ENCODE data around the gene GRIK2. TPM values are rescaled to one million over a fixed set of nuclear protein-coding genes. Genes with fewer than 3 reads are reported as not detected.

GRIK2 gene
- total RNA-seq, 3 donors from 2014 or later = 1.1 to 3.7 TPM; not detected in 1

DNA sequence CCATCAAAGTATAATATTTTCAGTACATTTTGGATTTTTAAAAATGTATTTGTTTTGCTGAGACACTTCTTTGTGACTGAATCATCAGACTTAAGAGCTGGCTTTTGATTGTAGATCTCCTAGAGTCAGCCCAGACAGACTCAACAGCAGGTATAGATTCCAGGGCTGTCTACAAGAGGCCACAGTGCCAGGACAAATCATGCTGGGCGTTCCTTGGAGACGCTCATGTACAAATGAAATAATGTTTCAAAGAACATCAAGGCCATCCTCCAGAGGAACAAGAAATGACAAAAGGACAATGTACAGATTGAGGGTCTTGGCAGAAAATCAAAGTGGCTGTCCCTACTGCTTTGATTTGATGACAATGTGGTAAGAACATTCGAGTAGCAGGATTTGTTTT is 369.3 kb downstream of the GRIK2 start:
- no peak overlapping the region for H3K4me3 ChIP-seq
- H3K36me3 ChIP-seq = no peaks in the 10 kb centered on the region
- no peaks in the 10 kb centered on the region for H3K9me3 ChIP-seq
- DNase-seq (ENCODE audit: low spot score in 2 of 2) = no peak
- H3K4me1 ChIP-seq = no peaks in the 10 kb centered on the region
- intact Hi-C loops (cut with DNase I; ENCODE audit: low total_unique reads) = no loop called here
- TF ChIP-seq POLR2AphosphoS5 (IDR thresholded peaks at IDR 0.05) (no peak), POLR2A (IDR thresholded peaks at IDR 0.05) (no peak)
- TF ChIP-seq, protein P1, sequence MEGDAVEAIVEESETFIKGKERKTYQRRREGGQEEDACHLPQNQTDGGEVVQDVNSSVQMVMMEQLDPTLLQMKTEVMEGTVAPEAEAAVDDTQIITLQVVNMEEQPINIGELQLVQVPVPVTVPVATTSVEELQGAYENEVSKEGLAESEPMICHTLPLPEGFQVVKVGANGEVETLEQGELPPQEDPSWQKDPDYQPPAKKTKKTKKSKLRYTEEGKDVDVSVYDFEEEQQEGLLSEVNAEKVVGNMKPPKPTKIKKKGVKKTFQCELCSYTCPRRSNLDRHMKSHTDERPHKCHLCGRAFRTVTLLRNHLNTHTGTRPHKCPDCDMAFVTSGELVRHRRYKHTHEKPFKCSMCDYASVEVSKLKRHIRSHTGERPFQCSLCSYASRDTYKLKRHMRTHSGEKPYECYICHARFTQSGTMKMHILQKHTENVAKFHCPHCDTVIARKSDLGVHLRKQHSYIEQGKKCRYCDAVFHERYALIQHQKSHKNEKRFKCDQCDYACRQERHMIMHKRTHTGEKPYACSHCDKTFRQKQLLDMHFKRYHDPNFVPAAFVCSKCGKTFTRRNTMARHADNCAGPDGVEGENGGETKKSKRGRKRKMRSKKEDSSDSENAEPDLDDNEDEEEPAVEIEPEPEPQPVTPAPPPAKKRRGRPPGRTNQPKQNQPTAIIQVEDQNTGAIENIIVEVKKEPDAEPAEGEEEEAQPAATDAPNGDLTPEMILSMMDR (IDR thresholded peaks at IDR 0.05) = no peak
- no peaks in the 10 kb centered on the region for H3K27me3 ChIP-seq
- no peak overlapping the region for H3K27ac ChIP-seq

DNA sequence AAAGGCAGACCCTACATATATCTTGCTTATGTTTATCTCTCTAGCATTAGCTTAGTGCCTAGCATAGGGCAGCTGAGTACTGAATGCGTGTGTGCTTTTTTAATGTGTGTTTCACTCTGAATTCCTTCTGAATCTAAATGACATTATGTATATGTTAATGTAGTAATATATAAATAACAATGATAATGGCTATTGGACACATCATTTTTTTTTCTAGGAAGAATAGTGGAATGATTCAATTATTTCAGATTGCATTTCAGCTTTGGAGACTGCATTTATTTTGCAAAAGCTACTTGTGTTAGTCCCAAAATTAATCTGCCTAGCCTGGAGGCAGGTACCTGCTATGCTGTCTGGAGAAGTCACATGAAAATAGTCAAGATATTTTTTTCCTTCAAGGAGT is 371.8 kb downstream of the GRIK2 start:
- Histone ChIP-seq H3K36me3 (no peaks in the 10 kb centered on the region), H3K27ac (no peak overlapping the region), H3K9me3 (no peaks in the 10 kb centered on the region), H3K4me1 (no peaks in the 10 kb centered on the region), H3K4me3 (no peak overlapping the region), H3K27me3 (no peaks in the 10 kb centered on the region)
- DNase-seq (ENCODE audit: low spot score in 2 of 2) = no peak
- intact Hi-C loops (cut with DNase I; ENCODE audit: low total_unique reads) = no loop called here
- TF ChIP-seq POLR2A (IDR thresholded peaks at IDR 0.05) (no peak), POLR2AphosphoS5 (IDR thresholded peaks at IDR 0.05) (no peak)
- TF ChIP-seq, protein P1 (IDR thresholded peaks at IDR 0.05) = no peak

DNA sequence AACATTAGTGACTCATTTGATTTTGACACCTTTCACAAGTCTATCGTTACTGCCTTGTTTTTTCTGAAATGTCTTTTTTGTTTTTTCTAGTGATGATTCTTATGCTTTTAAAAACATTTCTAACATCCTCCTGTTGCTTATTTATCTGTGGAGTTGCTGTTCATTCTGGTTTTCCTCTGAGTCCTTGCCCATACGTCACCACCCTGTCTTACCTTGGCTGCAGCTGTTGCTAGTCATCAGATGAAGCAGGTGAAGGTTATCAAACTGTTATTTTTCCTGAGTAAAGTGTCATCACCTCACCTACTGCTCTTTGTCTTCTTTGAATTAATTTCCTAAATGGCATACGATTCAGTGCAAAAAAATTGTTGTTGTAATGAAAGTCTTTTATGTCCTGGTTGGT is 376.6 kb downstream of the GRIK2 start:
- Histone ChIP-seq H3K4me3 (no peak overlapping the region), H3K9me3 (no peaks in the 10 kb centered on the region), H3K27me3 (no peaks in the 10 kb centered on the region), H3K36me3 (no peaks in the 10 kb centered on the region), H3K27ac (no peak overlapping the region), H3K4me1 (no peaks in the 10 kb centered on the region)
- TF ChIP-seq POLR2A (IDR thresholded peaks at IDR 0.05) (no peak), POLR2AphosphoS5 (IDR thresholded peaks at IDR 0.05) (no peak)
- TF ChIP-seq, protein P1 (IDR thresholded peaks at IDR 0.05) = no peak
- intact Hi-C loops (cut with DNase I; ENCODE audit: low total_unique reads) = no loop called here
- no peak for DNase-seq (ENCODE audit: low spot score in 2 of 2)

DNA sequence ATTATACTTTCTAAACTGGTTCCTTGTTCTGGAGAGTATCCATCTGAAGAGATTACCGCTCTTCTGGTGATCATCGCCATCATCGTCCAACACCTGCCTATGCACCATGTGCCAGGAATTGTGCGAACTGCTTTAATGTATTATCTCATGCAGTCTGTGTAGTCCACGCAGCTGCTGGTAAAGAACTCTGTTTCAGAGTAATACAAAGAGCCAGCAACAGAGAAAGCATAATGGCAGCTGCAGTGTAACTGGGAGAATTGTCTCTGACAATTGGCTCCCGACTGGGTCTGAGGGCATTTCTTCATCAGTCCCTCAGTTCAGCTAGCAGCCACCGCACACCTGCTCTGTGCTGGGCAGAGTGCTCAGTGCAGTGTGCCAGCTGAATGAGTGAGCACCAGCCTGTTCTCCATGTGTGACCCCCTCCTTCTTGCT is 383.4 kb downstream of the GRIK2 start:
- Histone ChIP-seq H3K27me3 (no peaks in the 10 kb centered on the region), H3K36me3 (no peaks in the 10 kb centered on the region), H3K27ac (no peak overlapping the region), H3K9me3 (no peaks in the 10 kb centered on the region), H3K4me3 (no peak overlapping the region), H3K4me1 (no peaks in the 10 kb centered on the region)
- DNase-seq (ENCODE audit: low spot score in 2 of 2) = no peak
- intact Hi-C loops (cut with DNase I; ENCODE audit: low total_unique reads) = no loop called here
- no peak for TF ChIP-seq POLR2AphosphoS5 (IDR thresholded peaks at IDR 0.05)
- TF ChIP-seq, protein P1 (IDR thresholded peaks at IDR 0.05) = no peak
- no peak for TF ChIP-seq POLR2A (IDR thresholded peaks at IDR 0.05)

DNA sequence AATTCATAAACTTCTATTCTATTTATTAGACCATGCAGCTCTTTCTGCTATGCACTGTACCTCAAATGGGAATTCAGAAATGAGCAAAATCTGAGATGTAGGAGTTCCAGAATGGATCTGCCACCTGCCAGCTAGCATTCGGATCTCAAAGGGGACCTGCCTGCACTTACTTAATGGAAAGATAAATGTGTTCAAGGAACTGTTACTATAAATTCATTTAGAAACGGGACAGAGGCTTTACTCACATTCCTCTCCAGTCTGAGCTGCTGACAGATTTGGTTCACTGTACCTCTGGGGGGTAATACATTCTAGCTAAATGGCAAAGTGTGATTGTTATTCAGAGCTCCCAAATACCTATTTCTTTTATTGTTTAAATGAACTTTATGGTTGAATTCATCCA is 384.1 kb downstream of the GRIK2 start:
- intact Hi-C loops (cut with DNase I; ENCODE audit: low total_unique reads) = no loop called here
- Histone ChIP-seq H3K4me1 (no peaks in the 10 kb centered on the region), H3K36me3 (no peaks in the 10 kb centered on the region), H3K4me3 (no peak overlapping the region), H3K27ac (no peak overlapping the region), H3K9me3 (no peaks in the 10 kb centered on the region), H3K27me3 (no peaks in the 10 kb centered on the region)
- no peak for TF ChIP-seq POLR2A (IDR thresholded peaks at IDR 0.05)
- TF ChIP-seq, protein P1 (IDR thresholded peaks at IDR 0.05) = no peak
- TF ChIP-seq POLR2AphosphoS5 (IDR thresholded peaks at IDR 0.05) = no peak
- DNase-seq (ENCODE audit: low spot score in 2 of 2) = no peak
